Measurements from ENCODE around the gene RNF217. TPM values are rescaled to one million over a fixed set of nuclear protein-coding genes. Genes with fewer than 3 reads are reported as not detected.
A peak's percentile ranks its signal among the peaks of the same experiment; 100 is the strongest.
"Not testable (repeated sequence)": the region's sequence is repeated elsewhere in the genome, so short reads cannot be mapped to it uniquely, and the experiment has no call there.

RNF217 gene
- total RNA-seq, 1 experiment from 2014 or later, result 12.2 TPM

DNA sequence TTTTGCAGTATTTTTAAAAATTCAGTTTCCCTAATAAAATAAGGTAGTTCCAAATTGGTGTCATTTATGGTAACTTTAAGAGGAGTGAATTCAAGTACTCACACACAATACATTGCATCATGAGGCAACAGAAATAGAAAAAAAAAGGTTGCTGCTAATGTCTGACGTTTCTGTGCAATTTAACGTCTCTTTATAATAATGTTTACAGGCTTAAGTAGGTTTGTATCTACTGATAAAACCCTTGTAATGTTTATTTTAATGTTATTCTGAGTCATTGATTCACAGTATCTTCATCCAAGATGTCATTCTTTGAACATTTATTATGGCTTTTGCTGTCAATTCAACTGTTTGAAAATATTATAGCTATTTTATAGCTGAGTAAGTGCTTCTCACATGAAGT lies 86.0 kb downstream of the RNF217 start:
- DNase-seq (ENCODE audit: extremely low read depth, low read depth), result no peak

DNA sequence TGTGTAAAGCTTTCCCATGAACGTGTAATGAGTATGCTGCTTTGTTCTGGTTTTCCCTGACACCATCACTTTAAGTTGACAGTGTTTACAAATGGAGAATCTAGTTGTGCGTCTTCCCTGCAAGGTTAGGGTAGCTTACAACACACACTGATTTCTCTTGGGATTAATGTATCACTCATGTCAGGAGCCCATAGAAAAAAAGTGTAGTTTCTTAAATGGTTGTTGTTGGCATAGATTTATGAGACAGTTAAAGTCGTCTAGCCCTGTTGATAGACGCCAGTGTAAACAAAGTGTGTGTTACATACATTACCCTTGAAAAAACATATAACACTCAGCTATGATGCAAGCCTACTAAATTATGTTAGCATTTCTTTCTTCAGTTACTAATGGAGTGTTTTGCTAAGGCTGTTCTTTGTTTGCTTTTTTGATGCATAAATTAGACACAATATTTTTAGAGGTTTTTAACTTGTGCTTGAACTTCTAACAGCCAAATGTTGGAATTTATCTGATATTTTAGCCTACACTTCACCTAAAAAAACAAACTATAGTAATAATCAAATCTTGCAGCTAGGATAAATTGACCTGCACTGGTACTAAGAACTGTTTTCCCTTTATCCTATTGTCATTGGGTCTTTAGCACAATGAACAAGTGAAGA lies 88.6 kb downstream of the RNF217 start:
- peak; percentile 18 for DNase-seq (ENCODE audit: extremely low read depth, low read depth)

DNA sequence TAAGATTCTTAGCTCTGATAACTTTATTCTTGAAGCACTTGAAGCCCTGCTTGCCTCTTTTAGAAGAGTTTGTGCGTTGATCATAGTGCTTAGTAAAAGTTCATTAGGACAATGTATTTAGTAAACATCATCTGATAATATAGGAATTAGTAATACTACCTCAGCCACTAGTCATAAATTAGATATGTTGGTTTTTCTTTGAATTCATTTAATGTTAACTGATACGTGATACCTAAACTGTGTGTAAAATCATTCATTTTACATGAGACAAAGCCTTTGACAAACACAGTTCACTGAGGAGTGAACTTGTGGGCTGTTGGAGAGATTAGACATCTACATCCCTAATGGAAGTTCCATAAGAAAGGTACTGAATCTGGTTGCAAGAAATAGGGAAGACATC lies 91.6 kb downstream of the RNF217 start:
- no peak for DNase-seq (ENCODE audit: extremely low read depth, low read depth)

DNA sequence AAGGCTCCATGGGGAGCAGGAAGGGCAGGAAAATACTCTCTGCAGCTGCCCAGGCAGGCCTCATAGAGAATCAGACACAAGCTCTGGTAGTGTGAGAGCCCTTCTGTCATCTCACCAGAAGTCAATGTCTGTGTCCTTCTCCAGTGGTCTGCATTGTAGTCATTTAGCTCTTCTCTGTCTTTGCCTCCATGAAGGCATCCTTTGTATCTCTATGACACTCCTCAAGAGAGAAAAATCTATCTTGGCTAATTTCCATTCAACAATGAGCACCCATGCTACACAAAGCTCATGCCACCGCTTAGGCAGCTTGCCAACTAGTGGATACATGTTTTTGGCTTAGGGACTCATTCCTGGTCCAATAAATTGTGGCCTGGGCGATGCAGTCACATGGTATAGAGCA lies 92.1 kb downstream of the RNF217 start:
- DNase-seq (ENCODE audit: extremely low read depth, low read depth), result no peak

GRCh38 chr6:125057392-125058246 lies 95.4 kb downstream of the RNF217 start:
- DNase-seq (ENCODE audit: extremely low read depth, low read depth), result no peak

DNA sequence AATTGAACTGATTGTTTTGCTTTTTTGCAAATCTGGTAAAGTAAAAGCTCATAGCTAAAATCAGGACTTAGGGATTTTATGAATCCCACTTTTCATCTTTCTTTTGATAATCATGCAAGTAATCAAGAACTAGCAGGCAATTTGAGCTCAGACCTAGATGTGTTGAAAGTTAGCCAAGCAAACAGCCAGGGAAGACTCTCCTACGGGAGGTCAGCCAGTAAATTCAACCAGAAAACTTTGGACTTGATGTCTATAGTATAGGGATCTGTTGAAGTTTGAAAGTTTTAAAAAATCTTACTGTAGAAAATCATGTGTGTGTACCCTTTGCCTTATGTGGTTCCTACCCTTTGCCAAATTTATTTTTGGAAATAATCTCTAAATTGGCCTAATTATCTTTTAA lies 96.3 kb downstream of the RNF217 start:
- DNase-seq (ENCODE audit: extremely low read depth, low read depth), result no peak

- DNase-seq (ENCODE audit: extremely low read depth, low read depth), result no peak
These were observed 101.1 kb downstream of the RNF217 start for GRCh38 chr6:125063307-125063706.

- no peak for DNase-seq (ENCODE audit: extremely low read depth, low read depth)
These were observed 103.9 kb downstream of the RNF217 start for GRCh38 chr6:125066140-125066539.

GRCh38 chr6:125066964-125067363 lies 104.7 kb downstream of the RNF217 start:
- DNase-seq (ENCODE audit: extremely low read depth, low read depth), result no peak

DNA sequence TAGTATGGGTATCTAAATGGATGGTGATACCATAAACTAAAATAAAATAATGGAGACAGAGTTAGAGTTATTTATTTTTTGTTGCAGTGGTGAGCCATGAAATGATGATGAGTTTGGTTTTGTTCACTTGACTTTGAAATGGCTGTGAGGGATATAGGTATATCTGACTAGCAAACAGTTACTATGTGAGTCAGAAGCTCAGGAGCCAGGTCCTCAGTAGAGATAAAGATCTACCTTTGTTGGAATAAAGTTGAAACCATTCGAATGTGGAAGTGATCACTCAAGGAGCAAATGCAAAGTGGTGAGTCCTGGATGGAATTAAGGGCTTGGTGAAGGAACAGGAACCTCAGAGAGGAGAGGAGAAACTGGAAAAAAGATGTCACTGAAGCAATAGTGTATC lies 105.3 kb downstream of the RNF217 start:
- no peak for DNase-seq (ENCODE audit: extremely low read depth, low read depth)

GRCh38 chr6:125073071-125073470 lies 110.8 kb downstream of the RNF217 start:
- no peak for DNase-seq (ENCODE audit: extremely low read depth, low read depth)

DNA sequence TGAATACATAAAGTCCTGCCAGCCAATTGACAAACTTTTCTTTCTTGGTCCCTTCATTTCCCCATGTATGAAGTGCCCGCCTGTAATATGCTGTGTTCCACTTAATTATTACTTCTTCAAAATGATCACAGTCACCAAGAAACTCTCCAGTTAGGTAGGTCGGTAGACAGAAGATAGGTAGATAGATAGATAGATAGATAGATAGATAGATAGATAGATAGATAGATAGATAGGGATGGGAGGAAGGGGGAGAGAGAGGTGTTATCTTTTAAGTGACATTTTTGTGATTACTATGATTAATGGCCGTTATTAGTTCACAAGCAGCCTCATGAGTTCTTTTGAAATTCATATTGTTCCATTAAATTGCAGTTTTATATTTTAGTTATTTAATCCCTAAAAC lies 111.9 kb downstream of the RNF217 start:
- DNase-seq (ENCODE audit: extremely low read depth, low read depth), result no peak

GRCh38 chr6:125075073-125075472 lies 112.8 kb downstream of the RNF217 start:
- DNase-seq (ENCODE audit: extremely low read depth, low read depth), result not testable (repeated sequence)

DNA sequence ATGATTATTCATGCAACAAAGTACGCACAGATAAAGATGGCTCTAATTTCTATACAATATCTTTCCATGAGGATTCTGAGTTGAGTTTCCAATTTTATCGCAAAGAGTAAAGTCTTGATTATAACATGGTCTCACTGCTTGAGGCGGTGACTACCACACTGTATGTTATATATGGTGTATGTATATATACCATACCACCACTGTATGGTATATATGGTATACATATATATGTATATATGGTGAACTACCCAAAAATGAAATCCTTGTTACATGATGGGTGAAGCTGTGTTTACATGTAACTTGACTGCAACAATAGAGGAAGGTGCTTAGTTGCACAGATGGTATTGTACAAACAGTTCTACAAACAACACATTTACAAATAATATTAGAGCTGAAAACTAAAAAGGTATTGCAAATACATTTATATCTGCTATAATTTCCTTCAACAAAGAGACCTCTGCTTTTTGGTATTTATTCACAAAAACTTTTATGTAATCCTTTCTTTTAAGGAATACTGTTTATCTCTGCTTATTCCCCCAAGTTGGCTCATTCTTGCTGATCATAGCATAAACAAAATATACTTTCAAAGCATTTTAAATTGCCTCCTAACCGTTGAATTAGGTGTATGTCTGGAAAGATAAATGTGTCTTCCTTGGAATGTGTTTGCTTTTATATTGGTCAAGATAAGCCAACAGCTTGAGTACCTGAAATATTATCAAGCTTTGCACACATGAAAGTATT lies 113.7 kb downstream of the RNF217 start:
- DNase-seq (ENCODE audit: extremely low read depth, low read depth), result no peak

DNA sequence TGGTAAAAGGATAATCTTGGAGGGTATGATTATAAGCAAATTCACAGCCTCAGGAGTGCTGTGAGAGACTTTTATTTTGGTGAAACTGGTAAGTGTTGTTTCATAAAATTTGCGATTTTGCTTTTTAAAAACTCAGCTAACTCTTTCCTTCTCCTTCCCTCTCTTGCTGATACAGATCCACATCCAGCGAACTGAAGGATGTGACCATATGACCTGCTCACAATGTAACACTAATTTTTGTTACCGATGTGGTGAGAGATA lies 114.2 kb downstream of the RNF217 start:
- DNase-seq (ENCODE audit: extremely low read depth, low read depth), result no peak

GRCh38 chr6:125077453-125077852 lies 115.2 kb downstream of the RNF217 start:
- DNase-seq (ENCODE audit: extremely low read depth, low read depth), result no peak

DNA sequence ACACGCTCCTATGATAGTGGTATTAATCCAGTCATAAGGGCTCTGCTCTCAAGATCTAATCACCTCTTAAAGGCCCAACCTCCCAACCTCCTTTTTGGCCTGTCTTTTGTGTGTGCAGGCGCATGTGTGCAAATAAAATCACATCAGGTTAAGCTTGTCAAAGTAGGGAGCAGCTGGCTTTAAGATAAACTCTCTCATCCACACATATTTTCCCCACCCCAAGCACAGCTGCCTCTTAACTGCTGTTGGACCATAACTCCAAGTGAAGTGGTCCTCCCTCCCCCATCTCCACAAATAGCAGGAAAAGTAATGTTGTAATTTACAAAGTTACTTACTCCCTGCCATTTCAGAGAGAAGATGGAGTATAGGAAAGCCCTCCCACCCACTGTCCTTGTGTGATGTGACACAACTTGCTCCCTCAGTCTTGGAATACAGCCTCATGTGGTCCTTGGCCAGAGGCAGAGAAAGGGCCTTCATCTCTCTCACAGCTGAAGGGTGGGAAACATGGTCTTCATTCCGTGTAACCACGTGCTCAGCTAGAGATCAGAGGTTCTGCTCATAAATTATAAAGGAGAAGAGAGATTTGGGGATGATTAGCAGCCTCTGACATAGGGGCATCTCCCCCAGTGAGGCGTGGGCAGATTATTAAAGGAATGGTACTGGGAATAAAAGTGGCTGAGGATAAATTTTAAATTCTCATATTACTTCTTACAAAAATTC lies 116.5 kb downstream of the RNF217 start:
- no peak for DNase-seq (ENCODE audit: extremely low read depth, low read depth)

- no peak for DNase-seq (ENCODE audit: extremely low read depth, low read depth)
These were observed 120.9 kb downstream of the RNF217 start for GRCh38 chr6:125082908-125083683.

DNA sequence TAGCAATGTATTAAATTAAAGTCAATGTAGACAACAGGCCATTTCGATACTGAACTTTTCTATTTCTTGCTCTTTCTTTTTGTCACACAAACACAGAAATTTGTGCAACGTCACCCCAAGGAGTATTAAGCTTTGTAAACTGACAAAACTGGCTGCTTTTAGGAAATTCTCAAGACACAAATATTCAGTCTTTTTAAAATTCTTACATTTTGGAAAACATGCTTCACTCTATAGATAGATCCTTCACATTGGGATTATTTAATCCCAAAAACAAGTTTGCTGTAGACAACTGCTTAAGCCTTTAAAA lies 121.4 kb downstream of the RNF217 start:
- no peak for DNase-seq (ENCODE audit: extremely low read depth, low read depth)

DNA sequence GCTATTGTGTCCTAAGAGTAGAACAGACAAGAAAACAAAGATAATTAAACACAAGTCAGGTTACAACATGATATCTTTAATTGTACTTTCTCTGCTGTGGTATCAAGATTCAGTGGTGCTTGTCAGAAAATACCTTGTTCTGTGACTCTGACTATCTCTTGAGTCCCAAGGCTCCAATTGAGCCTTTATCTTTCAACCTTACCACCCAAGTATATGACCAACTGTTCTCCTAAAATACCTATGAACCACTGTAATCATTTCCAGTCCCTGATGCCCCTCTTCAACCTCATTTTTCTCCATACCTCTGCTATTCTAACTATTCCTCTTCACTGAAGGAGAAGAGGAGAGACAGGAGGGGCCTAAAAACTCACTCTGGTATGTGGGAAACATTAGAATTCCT lies 124.5 kb downstream of the RNF217 start:
- DNase-seq (ENCODE audit: extremely low read depth, low read depth), result no peak

- no peak for DNase-seq (ENCODE audit: extremely low read depth, low read depth)
These were observed 126.7 kb downstream of the RNF217 start for GRCh38 chr6:125088963-125089362.
